ENCODE measurements around the gene TMX1.

The TMX1 gene

GRCh38 chr14:51294951-51295525 is 55.0 kb downstream of the TMX1 start:
- no peak for DNase-seq

GRCh38 chr14:51295646-51296263 is 55.7 kb downstream of the TMX1 start:
- no peak for DNase-seq

DNA sequence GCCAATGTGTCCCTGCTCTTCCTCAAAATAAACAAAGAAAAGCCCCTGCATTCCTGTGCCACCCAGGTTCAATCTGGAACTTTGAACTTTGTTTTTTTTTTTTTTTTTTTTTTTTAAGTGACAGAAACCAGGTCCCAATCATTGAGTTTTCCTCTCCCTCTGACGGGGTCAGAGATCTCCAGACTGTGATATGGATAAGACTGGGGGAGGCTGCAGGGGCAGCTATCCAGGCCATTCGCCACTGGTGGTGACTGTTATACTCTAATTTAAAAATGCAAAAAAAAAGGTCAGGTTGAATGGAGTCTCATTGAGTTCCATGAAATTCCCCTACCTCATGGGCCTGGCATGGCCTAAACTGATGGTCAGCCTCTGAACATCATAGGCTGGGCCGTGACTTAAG is 57.0 kb downstream of the TMX1 start:
- no peak for DNase-seq

- no peak for DNase-seq
Measured at GRCh38 chr14:51298895-51299294, 58.8 kb downstream of the TMX1 start.

GRCh38 chr14:51302295-51303030 is 62.4 kb downstream of the TMX1 start:
- peak; percentile 22 for DNase-seq

DNA sequence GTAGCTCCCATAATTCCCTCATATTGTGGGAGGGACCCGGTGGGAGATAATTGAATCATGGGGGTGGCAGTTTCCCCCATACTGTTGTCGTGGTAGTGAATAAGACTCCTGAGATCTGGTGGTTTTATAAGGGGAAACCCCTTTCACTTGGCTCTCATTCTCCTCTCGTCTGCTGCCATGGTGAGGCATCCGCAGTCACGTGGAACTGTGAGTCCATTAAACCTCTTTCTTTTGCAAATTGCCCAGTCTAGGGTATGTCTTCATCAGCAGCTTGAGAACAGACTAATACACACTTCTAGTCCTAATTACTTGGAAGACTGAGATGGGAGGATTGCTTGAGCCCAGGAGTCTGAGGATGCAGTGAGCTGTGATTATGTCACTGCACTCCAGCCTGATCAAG is 64.4 kb downstream of the TMX1 start:
- DNase-seq = no peak

DNA sequence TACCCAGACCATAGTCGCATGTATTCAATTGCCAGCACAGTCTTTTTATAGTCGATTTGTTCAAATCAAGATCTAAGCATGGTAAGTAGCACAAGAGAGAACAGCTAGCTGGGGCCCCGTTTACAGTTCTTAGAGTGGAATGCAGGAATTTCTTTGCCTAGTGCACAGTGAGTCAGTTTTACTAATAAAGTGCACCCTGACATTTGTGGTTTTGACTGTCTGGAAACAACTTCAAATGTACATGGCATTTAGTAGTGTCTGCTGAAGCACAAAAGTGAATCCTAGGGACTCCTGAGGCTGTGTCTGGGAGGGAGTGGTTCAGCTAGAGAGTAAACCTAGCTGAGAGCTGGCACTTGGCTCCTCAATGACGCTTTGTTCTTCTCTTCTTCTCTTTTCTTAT is 64.9 kb downstream of the TMX1 start:
- no peak for DNase-seq

- no peak for DNase-seq
Measured at GRCh38 chr14:51305751-51306150, 65.7 kb downstream of the TMX1 start.
